HPDE6-E6E7 (cell line): ENCODE measurements around the gene SERINC1.
A peak's percentile ranks its signal among the peaks of the same experiment; 100 is the strongest.
"Not testable (repeated sequence)": the region's sequence is repeated elsewhere in the genome, so short reads cannot be mapped to it uniquely, and the experiment has no call there.

ENCODE experiments used
- DNase-seq: peaks from one replicate; pipeline ENCODE4 v3.0.0; 2011; ENCODE audit warnings: missing footprints; ENCODE audit errors: extremely low spot score

SERINC1 gene

GRCh38 chr6:122471107-122472021 lies at the start of gene SERINC1:
Gene SERINC1 (minus strand): TSS chr6:122471807. CDS start chr6:122471737, 70 bp downstream.
- DNase-seq, result peak; percentile 87

DNA sequence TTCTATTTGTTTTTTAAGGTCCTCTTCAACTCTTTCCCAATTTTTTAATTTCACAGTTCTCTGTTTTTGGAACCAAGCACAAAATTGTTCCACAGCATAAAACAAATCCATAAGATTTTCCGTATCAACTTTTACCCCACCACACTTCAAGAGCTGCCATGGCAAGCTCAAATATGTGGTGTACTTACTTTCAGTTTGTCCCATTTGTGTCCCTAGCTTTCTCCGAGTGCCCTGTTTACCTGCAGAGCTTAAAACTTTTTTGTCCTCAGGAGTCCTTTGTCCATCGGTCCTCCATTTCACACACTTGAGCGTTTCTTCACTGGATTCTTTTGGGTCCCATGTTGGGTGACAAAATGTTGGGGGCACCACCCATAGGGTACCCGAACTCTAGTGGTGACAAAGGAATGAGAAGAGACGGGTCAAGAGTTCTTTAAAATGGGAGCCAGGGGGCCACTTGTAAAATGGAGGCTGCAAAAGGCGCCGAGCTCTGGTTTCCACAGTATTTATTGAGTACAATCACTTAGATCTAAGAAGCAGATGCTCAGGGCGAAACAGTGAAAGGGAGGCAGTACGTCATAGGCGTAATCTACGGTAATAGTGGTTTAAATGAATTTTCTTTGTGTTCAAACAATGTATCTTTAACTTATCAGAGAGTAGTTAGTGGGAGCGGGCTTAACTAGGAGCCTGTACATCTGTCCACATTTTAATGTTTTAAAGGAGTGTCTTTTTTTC lies 39.8 kb upstream of the SERINC1 start:
- no peak for DNase-seq

DNA sequence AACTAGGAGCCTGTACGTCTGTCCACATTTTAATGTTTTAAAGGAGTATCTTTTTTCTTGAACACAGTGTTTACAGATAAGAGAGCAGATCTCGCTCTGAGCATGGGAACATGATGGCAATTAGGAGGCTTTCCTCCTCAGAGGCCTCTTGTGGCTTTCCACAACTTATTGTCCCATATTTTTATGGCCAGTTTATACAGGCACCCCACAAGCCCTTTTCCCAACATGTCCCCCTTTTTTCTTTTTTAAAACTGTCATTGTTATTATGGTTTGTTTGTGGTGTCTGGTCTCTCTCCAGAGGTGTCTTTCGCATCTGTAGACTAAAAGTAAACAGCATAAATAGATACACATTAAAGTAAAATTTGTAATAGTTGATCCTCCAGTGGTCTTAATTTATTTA lies 33.6 kb upstream of the SERINC1 start:
- not testable (repeated sequence) for DNase-seq

DNA sequence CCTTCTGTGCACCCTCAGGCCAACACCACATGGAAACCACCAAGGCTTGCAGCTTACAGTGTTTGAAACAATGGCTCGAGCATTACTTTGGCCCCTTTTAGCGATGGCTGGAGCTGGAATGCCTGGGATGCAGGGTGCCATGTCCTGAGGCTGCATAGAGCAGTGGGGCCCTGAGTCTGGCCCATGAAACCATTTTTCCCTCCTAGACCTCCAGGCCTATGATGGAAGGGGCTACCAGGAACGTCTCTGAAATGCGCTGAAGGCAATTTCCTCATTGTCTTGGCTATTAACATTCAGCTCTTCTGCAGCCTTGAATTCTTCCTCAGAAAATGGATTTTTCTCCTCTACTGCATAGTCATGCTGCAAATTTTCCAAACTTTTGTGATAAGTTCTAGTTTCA lies 29.9 kb upstream of the SERINC1 start:
- DNase-seq, result no peak

DNA sequence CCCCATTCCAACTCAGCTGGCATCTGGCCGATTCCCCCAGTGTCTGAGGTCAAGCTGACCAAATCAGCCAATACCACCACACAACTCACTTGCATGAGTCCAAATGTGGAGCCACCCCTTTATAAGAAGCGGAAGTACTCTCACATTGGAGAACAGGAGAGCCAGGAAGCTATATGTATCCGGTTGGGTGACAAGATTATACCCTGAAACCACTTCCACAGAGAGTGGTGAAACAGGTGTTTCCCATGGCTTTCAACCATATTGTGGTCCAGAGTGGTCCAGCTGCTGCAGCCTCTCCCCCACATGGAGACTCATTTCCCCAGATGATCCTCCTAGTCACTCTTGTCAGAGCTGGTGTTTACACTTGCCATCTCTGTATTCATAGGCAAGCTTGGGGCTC lies 24.0 kb upstream of the SERINC1 start:
- no peak for DNase-seq

GRCh38 chr6:122494665-122495272 lies 23.2 kb upstream of the SERINC1 start:
- DNase-seq, result no peak

DNA sequence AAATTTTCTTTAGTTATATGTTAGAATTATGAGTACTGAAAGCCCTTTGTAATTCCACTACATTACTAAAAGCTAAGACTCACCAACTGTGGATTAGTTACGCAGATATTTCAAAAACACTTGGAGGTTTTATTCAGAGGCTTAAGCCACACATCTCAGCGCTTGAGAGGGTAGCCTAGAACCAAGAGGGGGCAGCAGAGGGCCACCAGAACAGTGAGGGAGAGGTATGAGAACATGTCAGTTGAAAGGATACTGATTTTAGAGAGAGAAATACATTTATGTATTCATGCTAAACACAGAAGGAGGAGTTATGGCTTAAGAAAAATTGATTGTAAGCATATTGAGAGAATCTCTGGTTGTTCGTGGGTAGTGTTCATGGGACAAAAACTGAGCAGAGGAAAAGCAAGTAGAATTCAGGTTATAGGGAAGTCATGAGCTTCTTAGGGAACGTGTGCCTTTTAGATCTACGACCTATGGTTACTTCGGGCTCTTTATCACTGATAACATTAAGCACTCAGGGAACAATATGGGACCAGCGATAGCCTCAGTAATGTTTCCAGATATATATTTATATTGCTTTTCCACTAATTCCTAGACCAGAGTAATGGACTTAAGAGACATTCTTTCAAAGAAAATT lies 20.4 kb upstream of the SERINC1 start:
- DNase-seq, result peak; percentile 47

DNA sequence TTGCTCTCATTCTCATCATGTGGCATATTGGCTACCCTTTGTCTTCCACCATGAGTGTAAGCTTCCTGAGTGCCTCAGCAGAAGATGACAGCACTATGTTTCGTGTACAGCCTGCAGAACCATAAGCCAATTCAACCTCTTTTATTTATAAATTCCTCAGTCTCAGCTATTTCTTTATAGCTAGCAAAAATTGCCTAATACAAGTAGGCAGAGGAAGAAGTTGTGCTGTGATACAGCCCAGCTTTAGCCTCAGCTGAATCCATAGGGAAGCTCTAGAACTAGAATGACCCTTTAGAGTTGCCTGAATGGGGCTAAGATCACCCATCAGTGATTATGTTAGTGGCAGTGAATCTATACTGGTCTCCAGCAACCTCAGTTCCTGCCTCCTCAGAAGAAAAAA lies 19.0 kb upstream of the SERINC1 start:
- no peak for DNase-seq

- no peak for DNase-seq
Observed at GRCh38 chr6:122484760-122485159, 13.2 kb upstream of the SERINC1 start.

- DNase-seq, result no peak
Observed at GRCh38 chr6:122482750-122483080, 11.1 kb upstream of the SERINC1 start.

DNA sequence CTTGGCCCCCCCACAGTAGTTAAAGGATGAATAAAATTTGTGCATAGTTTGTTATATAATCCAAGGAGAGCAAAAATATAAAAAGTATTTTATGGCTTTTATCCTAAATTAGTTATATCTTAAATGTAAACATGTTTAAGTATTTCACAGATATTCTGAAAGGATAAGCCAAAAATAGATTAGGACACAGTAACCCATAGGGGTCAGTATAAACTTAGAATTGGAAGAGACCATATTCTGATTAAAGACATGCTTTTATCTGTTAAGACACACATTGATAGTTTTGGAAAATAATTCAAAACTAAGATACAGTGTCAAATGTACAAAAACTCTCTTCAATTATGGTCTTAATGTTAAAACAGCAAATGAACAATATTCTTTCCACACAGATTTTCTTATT lies 4.5 kb upstream of the SERINC1 start:
- peak; percentile 7 for DNase-seq

DNA sequence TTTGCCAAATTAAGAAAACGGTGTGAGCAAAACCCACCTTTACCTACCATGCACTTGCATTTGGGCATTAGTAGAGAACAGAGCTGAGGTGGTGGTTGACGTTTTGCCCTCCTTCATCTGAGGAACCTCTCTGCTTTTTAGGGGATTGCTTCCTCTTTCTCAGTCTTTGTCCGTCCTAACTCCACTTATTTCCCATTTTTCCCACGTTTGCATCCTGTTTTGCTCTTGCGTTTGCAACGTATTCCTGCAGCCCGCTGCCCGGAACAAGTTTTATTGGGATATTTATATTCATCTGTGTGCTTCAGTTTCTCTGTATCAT lies 374 bp upstream of the SERINC1 start:
- no peak for DNase-seq

- no peak for DNase-seq
Observed at GRCh38 chr6:122461885-122462284, 9.7 kb downstream of the SERINC1 start.

DNA sequence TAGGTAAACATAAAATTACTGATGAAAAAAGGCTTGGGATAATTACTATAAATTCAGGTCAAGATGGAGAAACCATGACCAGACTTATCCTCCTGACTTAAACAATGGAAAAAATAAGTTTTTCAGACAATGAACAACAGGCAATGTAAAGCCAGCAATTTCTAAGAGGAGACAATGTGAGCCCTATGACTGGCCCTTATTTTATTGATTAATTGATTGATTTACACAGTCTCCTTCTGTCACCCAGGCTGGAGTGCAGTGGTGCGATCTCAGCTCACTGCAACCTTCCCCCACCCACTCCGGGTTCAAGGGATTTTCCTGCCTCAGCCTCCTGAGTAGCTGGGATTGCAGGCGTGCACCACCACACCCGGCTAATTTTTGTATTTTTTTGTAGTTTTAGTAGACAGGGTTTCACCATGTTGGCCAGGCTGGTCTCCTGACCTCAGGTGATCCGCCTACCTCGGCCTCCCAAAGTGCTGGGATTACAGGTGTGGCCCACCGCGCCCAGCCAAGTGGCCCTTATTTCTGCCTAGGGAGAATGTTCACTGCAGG lies 11.7 kb downstream of the SERINC1 start:
- DNase-seq, result not testable (repeated sequence)

GRCh38 chr6:122459240-122459639 lies 12.4 kb downstream of the SERINC1 start:
- DNase-seq, result no peak

DNA sequence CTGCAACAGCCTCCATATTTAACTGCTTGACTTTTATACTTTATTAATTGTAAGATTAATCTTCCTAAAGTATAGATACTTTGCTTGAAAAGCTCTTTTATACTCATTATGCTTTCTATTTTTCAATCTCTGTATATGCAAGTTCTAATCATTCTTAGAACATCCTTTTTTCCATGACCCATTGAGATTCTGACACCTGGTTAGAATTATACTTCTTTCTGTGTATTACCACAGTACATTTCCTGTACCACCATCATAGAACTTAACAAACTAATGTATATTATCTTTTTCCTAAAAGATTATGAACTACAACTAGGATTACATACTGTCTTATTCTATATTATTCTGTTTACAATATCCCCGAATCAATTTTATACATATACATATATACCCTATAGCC lies 13.5 kb downstream of the SERINC1 start:
- no peak for DNase-seq

GRCh38 chr6:122455116-122455515 lies 16.5 kb downstream of the SERINC1 start:
- DNase-seq, result not testable (repeated sequence)

- DNase-seq, result no peak
Observed at GRCh38 chr6:122454673-122455072, 16.9 kb downstream of the SERINC1 start.

DNA sequence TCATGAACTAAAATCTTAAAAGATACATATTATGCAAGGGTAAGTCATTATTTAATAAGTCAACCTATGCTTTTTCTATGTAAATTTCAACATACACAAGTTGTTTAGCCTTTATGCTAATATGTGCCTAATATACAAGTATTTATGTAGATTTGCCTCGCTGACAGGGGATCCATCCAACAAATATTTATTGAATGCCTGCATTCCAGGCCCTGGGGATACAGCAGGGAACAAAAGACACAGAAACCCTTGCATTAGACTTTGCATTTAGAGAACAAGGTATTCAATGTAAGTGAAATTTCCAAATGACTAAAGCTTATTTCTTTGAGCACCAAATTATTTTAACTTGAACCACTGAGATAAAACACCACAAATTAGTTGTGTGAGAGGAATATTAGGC lies 19.1 kb downstream of the SERINC1 start:
- DNase-seq, result no peak

DNA sequence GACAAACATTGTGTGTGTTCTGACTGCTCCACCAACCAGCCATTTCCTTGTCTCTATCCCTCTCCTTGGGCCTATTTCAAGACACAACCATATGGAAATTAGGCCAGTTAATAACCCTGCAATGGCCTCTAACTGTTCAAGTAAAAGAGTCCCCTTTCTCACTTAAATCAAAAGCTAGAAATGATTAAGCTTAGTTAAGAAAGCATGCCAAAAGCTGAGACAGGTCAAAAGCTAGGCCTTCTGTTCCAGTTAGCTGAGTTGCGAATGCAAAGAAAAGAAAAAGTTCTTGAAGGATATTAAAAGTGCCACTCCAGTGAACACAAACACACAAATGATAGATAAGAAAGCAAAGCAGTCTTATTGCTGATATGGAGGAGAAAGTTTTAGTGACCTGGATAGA lies 22.5 kb downstream of the SERINC1 start:
- no peak for DNase-seq

DNA sequence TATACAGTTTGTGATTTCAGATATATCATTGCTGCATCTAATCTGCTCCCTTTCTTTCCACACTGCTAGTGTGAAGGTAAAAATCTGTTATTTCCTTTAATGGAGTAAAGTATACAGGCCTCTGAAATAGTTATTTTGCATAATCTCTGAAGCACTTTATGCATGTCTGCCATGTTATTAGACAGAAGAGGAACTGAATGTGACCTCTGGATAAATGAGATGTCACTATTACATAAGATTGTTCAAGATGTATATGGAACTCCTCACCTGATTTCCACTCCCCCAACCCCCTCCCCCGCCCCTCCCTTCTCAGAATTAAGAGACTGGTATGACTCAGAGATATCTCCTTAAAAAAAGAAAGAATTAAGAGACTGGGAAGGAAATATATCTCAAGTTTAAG lies 26.3 kb downstream of the SERINC1 start:
- DNase-seq, result no peak

DNA sequence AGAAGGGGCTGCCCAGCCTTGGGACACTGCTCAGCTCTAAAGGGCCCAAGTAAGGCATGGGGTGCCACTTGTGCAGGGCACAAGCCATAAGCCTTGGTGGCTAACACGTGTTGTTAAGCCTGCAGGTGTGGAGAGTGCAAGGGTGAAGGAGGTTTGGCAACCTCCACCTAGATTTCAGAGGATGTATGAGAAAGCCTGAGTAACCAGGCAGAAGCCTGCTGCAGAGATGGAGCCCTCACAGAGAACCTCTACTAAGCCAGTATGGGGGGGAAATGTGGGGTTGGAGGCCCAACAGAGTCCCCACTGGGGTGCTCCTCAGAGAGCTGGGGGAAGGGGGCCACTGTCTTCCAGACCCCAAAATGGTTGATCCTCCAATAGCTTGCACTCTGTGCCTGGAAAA lies 32.6 kb downstream of the SERINC1 start:
- no peak for DNase-seq
